GM12878 (cell line): ENCODE measurements around the gene PHRF1.

Experiments used
- ASH2L ChIP-seq: fragments of 300-600, 200-600 bp; sonication (generic); IDR thresholded peaks from 2 replicates; pipeline ENCODE4 v1.6.1; 2017; ENCODE audit warnings: low read depth, mild to moderate bottlenecking, borderline replicate concordance
- BRCA1 ChIP-seq: IDR thresholded peaks from 2 replicates; pipeline ENCODE4 v1.6.1; 2011; ENCODE audit warnings: low read depth, low read length, improper control_type of control experiment
- CHD2 ChIP-seq: IDR thresholded peaks from 2 replicates; pipeline ENCODE4 v1.6.1; 2011; ENCODE audit warnings: low read depth, low read length, improper control_type of control experiment, borderline replicate concordance
- ETV6 ChIP-seq, 2 experiments: fragments of 450-650 bp in 1 of 2; IDR thresholded peaks in 1 of 2; conservative IDR thresholded peaks in 1 of 2; 2 replicates each; pipeline ENCODE4 v1.6.1; 2014; ENCODE audit warnings: antibody characterized with exemption in 1 of 2, borderline replicate concordance in 1 of 2, low read depth in 1 of 2, mild to moderate bottlenecking in 1 of 2, moderate library complexity in 1 of 2
- NFIC ChIP-seq: IDR thresholded peaks from 2 replicates; pipeline ENCODE4 v1.6.1; 2012; ENCODE audit warnings: low read depth, mild to moderate bottlenecking, inconsistent platforms, low read length, moderate library complexity
- NFYB ChIP-seq: IDR thresholded peaks from 2 replicates; pipeline ENCODE4 v1.6.1; 2011; ENCODE audit warnings: low read depth, mild to moderate bottlenecking, low read length, improper control_type of control experiment, moderate library complexity; ENCODE audit not compliant: insufficient read depth
- SMAD5 ChIP-seq: IDR thresholded peaks from 2 replicates; pipeline ENCODE4 v1.6.1; 2016; ENCODE audit warnings: antibody characterized with exemption, low read depth
- SP1 ChIP-seq: IDR thresholded peaks from one replicate; pipeline ENCODE4 v1.6.1; 2011; ENCODE audit warnings: low read depth, low read length
- TAF1 ChIP-seq: IDR thresholded peaks from 2 replicates; pipeline ENCODE4 v1.6.1; 2011; ENCODE audit warnings: mild to moderate bottlenecking, low read depth, low read length, borderline replicate concordance
- ZNF274 ChIP-seq: IDR thresholded peaks from one replicate; pipeline ENCODE4 v1.8.0; 2011; ENCODE audit not compliant: insufficient read length, insufficient read depth
- ZNF384 ChIP-seq: IDR thresholded peaks from 2 replicates; pipeline ENCODE4 v1.6.1; 2012; ENCODE audit warnings: low read depth, mild to moderate bottlenecking, low read length, improper control_type of control experiment, borderline replicate concordance
- TF ChIP-seq, protein P1 (sequence below), 3 experiments: IDR thresholded peaks in 2 of 3; conservative IDR thresholded peaks in 1 of 3; 2 replicates each; pipeline ENCODE4 v1.5.1; 2011; ENCODE audit warnings: low read depth in 3 of 3, low read length in 3 of 3, mild to moderate bottlenecking in 3 of 3, control low read depth in 2 of 3, moderate library complexity in 2 of 3, inconsistent platforms in 1 of 3, mixed read lengths in 1 of 3; ENCODE audit not compliant: control insufficient read depth in 2 of 3, insufficient read depth in 1 of 3; ENCODE audit errors: extremely low read depth in 1 of 3
- TF ChIP-seq, protein P2 (sequence below): fragments of 150-350 bp; IDR thresholded peaks from 2 replicates; pipeline ENCODE4 v1.6.1; 2016; ENCODE audit warnings: low read depth, low read length
- TF ChIP-seq, protein P3 (sequence below): IDR thresholded peaks from 2 replicates; pipeline ENCODE4 v1.6.1; 2011; ENCODE audit warnings: low read depth, mild to moderate bottlenecking, low read length, moderate library complexity, borderline replicate concordance; ENCODE audit errors: extremely low read depth

DNA sequence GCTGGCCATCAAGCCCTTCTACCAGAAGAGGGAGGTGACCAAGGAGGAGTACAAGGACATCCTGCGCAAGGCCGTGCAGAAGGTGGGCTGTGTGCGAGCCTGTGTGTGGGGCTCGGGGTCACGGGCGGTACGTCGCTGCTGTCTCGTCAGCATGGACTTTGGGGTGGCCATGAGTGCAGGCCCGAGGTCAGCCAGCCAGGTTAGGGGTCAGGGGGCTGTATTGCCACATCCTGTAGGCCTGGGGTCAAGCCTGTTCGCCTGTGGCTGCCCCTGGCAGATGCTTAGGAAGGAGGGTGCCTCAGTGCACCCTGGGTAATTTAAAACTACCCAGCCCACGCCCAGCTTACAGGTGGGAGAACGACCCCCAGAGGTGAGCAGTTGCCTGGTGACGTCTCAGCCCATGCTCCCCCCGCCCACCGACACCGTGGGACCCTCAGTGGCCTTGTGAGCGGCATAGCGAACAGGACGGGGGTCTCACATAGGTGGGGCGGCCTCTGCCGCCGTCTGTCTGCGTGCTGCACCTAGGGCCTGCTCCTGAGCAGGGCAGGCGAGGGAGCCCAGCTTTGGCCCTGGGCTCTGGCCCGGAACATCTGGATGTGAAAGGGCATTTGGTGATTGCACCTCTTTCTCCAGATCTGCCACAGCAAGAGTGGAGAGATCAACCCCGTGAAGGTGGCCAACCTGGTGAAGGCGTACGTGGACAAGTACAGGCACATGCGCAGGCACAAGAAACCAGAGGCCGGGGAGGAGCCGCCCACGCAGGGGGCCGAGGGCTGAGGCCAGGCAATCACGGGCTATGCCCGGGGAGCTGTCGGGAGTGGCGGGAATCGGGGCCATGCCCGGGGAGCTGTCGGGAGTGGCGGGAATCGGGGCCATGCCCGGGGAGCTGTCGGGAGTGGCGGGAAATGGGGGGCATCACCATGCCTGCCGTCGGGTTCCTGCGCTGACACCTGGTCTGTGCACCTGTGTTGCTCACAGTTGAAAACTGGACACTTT, 35.0 kb downstream of the PHRF1 start:
- TF ChIP-seq ASH2L, result no peak
- TF ChIP-seq, protein P1, sequence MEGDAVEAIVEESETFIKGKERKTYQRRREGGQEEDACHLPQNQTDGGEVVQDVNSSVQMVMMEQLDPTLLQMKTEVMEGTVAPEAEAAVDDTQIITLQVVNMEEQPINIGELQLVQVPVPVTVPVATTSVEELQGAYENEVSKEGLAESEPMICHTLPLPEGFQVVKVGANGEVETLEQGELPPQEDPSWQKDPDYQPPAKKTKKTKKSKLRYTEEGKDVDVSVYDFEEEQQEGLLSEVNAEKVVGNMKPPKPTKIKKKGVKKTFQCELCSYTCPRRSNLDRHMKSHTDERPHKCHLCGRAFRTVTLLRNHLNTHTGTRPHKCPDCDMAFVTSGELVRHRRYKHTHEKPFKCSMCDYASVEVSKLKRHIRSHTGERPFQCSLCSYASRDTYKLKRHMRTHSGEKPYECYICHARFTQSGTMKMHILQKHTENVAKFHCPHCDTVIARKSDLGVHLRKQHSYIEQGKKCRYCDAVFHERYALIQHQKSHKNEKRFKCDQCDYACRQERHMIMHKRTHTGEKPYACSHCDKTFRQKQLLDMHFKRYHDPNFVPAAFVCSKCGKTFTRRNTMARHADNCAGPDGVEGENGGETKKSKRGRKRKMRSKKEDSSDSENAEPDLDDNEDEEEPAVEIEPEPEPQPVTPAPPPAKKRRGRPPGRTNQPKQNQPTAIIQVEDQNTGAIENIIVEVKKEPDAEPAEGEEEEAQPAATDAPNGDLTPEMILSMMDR (IDR thresholded peaks at IDR 0.05 in 2 of 3, conservative IDR thresholded peaks at IDR 0.05 in 1 of 3; ENCODE audit: control insufficient read depth in 2 of 3, extremely low read depth in 1 of 3, insufficient read depth in 1 of 3, low read depth in 3 of 3, low read length in 3 of 3), result no peak
- TF ChIP-seq, protein P2, sequence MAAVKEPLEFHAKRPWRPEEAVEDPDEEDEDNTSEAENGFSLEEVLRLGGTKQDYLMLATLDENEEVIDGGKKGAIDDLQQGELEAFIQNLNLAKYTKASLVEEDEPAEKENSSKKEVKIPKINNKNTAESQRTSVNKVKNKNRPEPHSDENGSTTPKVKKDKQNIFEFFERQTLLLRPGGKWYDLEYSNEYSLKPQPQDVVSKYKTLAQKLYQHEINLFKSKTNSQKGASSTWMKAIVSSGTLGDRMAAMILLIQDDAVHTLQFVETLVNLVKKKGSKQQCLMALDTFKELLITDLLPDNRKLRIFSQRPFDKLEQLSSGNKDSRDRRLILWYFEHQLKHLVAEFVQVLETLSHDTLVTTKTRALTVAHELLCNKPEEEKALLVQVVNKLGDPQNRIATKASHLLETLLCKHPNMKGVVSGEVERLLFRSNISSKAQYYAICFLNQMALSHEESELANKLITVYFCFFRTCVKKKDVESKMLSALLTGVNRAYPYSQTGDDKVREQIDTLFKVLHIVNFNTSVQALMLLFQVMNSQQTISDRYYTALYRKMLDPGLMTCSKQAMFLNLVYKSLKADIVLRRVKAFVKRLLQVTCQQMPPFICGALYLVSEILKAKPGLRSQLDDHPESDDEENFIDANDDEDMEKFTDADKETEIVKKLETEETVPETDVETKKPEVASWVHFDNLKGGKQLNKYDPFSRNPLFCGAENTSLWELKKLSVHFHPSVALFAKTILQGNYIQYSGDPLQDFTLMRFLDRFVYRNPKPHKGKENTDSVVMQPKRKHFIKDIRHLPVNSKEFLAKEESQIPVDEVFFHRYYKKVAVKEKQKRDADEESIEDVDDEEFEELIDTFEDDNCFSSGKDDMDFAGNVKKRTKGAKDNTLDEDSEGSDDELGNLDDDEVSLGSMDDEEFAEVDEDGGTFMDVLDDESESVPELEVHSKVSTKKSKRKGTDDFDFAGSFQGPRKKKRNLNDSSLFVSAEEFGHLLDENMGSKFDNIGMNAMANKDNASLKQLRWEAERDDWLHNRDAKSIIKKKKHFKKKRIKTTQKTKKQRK, result no peak
- no peak for TF ChIP-seq ETV6 (conservative IDR thresholded peaks at IDR 0.05 in 1 of 2, IDR thresholded peaks at IDR 0.05 in 1 of 2; ENCODE audit: borderline replicate concordance in 1 of 2, low read depth in 1 of 2)
- TF ChIP-seq SP1, result no peak
- TF ChIP-seq ZNF274, result no peak
- no peak for TF ChIP-seq ZNF384
- no peak for TF ChIP-seq NFIC
- TF ChIP-seq BRCA1, result no peak
- no peak for TF ChIP-seq NFYB
- TF ChIP-seq CHD2, result no peak
- TF ChIP-seq, protein P3, sequence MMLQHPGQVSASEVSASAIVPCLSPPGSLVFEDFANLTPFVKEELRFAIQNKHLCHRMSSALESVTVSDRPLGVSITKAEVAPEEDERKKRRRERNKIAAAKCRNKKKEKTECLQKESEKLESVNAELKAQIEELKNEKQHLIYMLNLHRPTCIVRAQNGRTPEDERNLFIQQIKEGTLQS, result no peak
- no peak for TF ChIP-seq TAF1
- TF ChIP-seq SMAD5, result no peak
